Endometrial microvascular endothelial cells (primary cell): ENCODE data around the gene MRPL36. TPM values are rescaled to one million over a fixed set of nuclear protein-coding genes. Genes with fewer than 3 reads are reported as not detected.

ENCODE experiments used
- in situ Hi-C: cut with HindIII; loops from 2 replicates; pipeline ENCODE4 v1.10.0; 2017; ENCODE audit warnings: low sequenced_read_pairs, low pct_unique_long_range_greater_than_20kb; ENCODE audit errors: inconsistent ontology term
- total RNA-seq: library from RNA; depleted of rRNA; stranded (reverse); fragments of >200 nt; gene quantifications from one replicate; pipeline ENCODE4 v1.2.3, GENCODE V29; 2015; ENCODE audit errors: inconsistent ontology term

The MRPL36 gene
- total RNA-seq, 1 donor from 2014 or later = 34.7 TPM

- in situ Hi-C loops = loop anchor here (25.0 kb wide), 2 partner anchors 116 to 216 kb away; partner anchors contain the start of gene IRX4
Measured at GRCh38 chr5:1771149-1772065, 28.2 kb downstream of the MRPL36 start.

- in situ Hi-C loops = loop anchor here (25.0 kb wide), 2 partner anchors 117 to 217 kb away; partner anchors contain the start of gene IRX4
Measured at GRCh38 chr5:1770443-1770802, 29.2 kb downstream of the MRPL36 start.

- in situ Hi-C loops = loop anchor here (25.0 kb wide), 2 partner anchors 117 to 217 kb away; partner anchors contain the start of gene IRX4
Measured at GRCh38 chr5:1769752-1770442, 29.7 kb downstream of the MRPL36 start.

- in situ Hi-C loops = loop anchor here (25.0 kb wide), 2 partner anchors 118 to 218 kb away; partner anchors contain the start of gene IRX4
Measured at GRCh38 chr5:1769017-1769640, 30.5 kb downstream of the MRPL36 start.

- in situ Hi-C loops = loop anchor here (25.0 kb wide), 2 partner anchors 119 to 219 kb away; partner anchors contain the start of gene IRX4
Measured at GRCh38 chr5:1768283-1769000, 31.2 kb downstream of the MRPL36 start.

- in situ Hi-C loops = loop anchor here (25.0 kb wide), 2 partner anchors 120 to 220 kb away; partner anchors contain the start of gene IRX4
Measured at GRCh38 chr5:1767524-1768282, 31.9 kb downstream of the MRPL36 start.

- in situ Hi-C loops = loop anchor here (25.0 kb wide), 2 partner anchors 121 to 221 kb away; partner anchors contain the start of gene IRX4
Measured at GRCh38 chr5:1765880-1766235, 33.8 kb downstream of the MRPL36 start.

- in situ Hi-C loops = loop anchor here (25.0 kb wide), 2 partner anchors 122 to 222 kb away; partner anchors contain the start of gene IRX4
Measured at GRCh38 chr5:1765141-1765879, 34.3 kb downstream of the MRPL36 start.

- in situ Hi-C loops = loop anchor here (25.0 kb wide), 2 partner anchors 123 to 223 kb away; partner anchors contain the start of gene IRX4
Measured at GRCh38 chr5:1764606-1764960, 35.1 kb downstream of the MRPL36 start.

GRCh38 chr5:1763960-1764605 is 35.6 kb downstream of the MRPL36 start:
- in situ Hi-C loops = loop anchor here (25.0 kb wide), 2 partner anchors 123 to 223 kb away; partner anchors contain the start of gene IRX4

- in situ Hi-C loops = loop anchor here (25.0 kb wide), 2 partner anchors 124 to 224 kb away; partner anchors contain the start of gene IRX4
Measured at GRCh38 chr5:1763548-1763911, 36.1 kb downstream of the MRPL36 start.

GRCh38 chr5:1762883-1763547 is 36.6 kb downstream of the MRPL36 start:
- in situ Hi-C loops = loop anchor here (25.0 kb wide), 2 partner anchors 124 to 224 kb away; partner anchors contain the start of gene IRX4

GRCh38 chr5:1762121-1762882 is 37.3 kb downstream of the MRPL36 start:
- in situ Hi-C loops = loop anchor here (25.0 kb wide), 2 partner anchors 125 to 225 kb away; partner anchors contain the start of gene IRX4

- in situ Hi-C loops = loop anchor here (25.0 kb wide), 2 partner anchors 126 to 226 kb away; partner anchors contain the start of gene IRX4
Measured at GRCh38 chr5:1761453-1761755, 38.2 kb downstream of the MRPL36 start.
